PC-9 (cell line): ENCODE data around the gene MPHOSPH6. TPM values are rescaled to one million over a fixed set of nuclear protein-coding genes. Genes with fewer than 3 reads are reported as not detected.
"Not testable (repeated sequence)": the region's sequence is repeated elsewhere in the genome, so short reads cannot be mapped to it uniquely, and the experiment has no call there.

Experiments
- BruUV-seq: library from RNA; stranded (reverse); fragments of 400-500 nt; replicated peaks from 2 replicates; lab custom pipeline; 2021; lab: Mats Ljungman, UMichigan
- CTCF ChIA-PET: fragments of 300-600 bp; sonication (Branson Sonifier 250); formaldehyde crosslinking; loops from one replicate; lab custom pipeline; 2022; ENCODE audit warnings: antibody characterized with exemption; lab: Charles Lee
- POLR2A ChIA-PET: fragments of 300-600 bp; sonication (Branson Sonifier 250); formaldehyde crosslinking; loops from one replicate; lab custom pipeline; 2022; ENCODE audit warnings: antibody characterized with exemption; ENCODE audit not compliant: unreplicated experiment; lab: Charles Lee
- DNase-seq, 2 experiments: peaks; one replicate each; pipeline versions ENCODE4 v3.0.0 to v3.0.0-alpha.2; 2015 to 2022; ENCODE audit warnings: mixed read lengths in 1 of 2
- H2AFZ ChIP-seq: fragments of 200-600 bp; sonication (generic); 2 replicates; pipeline ENCODE4 v1.8.1; 2017; ENCODE audit warnings: antibody characterized with exemption
- H3F3A ChIP-seq: fragments of 200-600 bp; sonication (generic); 2 replicates; pipeline ENCODE4 v1.8.1; 2017; ENCODE audit warnings: antibody characterized with exemption, mild to moderate bottlenecking, low read depth; ENCODE audit not compliant: insufficient read depth
- H3K27ac ChIP-seq: fragments of 200-600 bp; sonication (generic); 2 replicates; pipeline ENCODE4 v1.6.1; 2016; ENCODE audit warnings: mixed run types
- H3K27me3 ChIP-seq: fragments of 200-600 bp; sonication (generic); 2 replicates; pipeline ENCODE4 v1.6.1; 2016; ENCODE audit warnings: low read depth, mixed run types; ENCODE audit not compliant: insufficient read depth
- H3K36me3 ChIP-seq: fragments of 200-600 bp; sonication (generic); 2 replicates; pipeline ENCODE4 v1.6.1; 2016; ENCODE audit warnings: low read depth, mixed run types
- H3K4me1 ChIP-seq: fragments of 200-600 bp; sonication (generic); replicated peaks from 2 replicates; pipeline ENCODE4 v1.6.1; 2016; ENCODE audit warnings: mixed run types; ENCODE audit not compliant: insufficient read depth
- H3K4me2 ChIP-seq: fragments of 200-600 bp; sonication (generic); 2 replicates; pipeline ENCODE4 v1.6.1; 2017; ENCODE audit warnings: mixed run types
- H3K4me3 ChIP-seq: fragments of 200-600 bp; sonication (generic); 2 replicates; pipeline ENCODE4 v1.6.1; 2016; ENCODE audit warnings: mixed run types
- H3K79me2 ChIP-seq: fragments of 200-600 bp; sonication (generic); 2 replicates; pipeline ENCODE4 v1.6.1; 2017; ENCODE audit warnings: low read depth, mixed run types
- H3K9me2 ChIP-seq: fragments of 200-600 bp; sonication (generic); 2 replicates; pipeline ENCODE4 v1.8.1; 2017; ENCODE audit warnings: mild to moderate bottlenecking; ENCODE audit not compliant: insufficient read depth
- H3K9me3 ChIP-seq: fragments of 200-600 bp; sonication (generic); 2 replicates; pipeline ENCODE4 v1.8.1; 2016; ENCODE audit warnings: low read depth; ENCODE audit not compliant: insufficient read depth
- H4K20me1 ChIP-seq: fragments of 200-600 bp; sonication (generic); 2 replicates; pipeline ENCODE4 v1.8.1; 2017; ENCODE audit not compliant: insufficient read depth
- EZH2 ChIP-seq: fragments of 200-600 bp; sonication (generic); IDR thresholded peaks from 2 replicates; pipeline ENCODE4 v1.8.0; 2017; ENCODE audit warnings: antibody characterized with exemption, low read depth
- intact Hi-C: fragments of 100-400 bp; cut with micrococcal nuclease; formaldehyde crosslinking; loops from one replicate; pipeline ENCODE4 v1.10.0; 2022; ENCODE audit not compliant: unreplicated experiment
- total RNA-seq: library from RNA; stranded (reverse); gene quantifications from 2 replicates; pipeline ENCODE4 v1.2.3, GENCODE V29; 2021
- TF ChIP-seq, protein P1 (sequence below): fragments of 200-600 bp; sonication (generic); conservative IDR thresholded peaks from 2 replicates; pipeline ENCODE4 v1.6.1; 2017; ENCODE audit warnings: mixed run types, antibody characterized with exemption, mild to moderate bottlenecking, moderate library complexity

Gene MPHOSPH6
- total RNA-seq, 1 experiment from 2014 or later: 15.2 TPM

DNA sequence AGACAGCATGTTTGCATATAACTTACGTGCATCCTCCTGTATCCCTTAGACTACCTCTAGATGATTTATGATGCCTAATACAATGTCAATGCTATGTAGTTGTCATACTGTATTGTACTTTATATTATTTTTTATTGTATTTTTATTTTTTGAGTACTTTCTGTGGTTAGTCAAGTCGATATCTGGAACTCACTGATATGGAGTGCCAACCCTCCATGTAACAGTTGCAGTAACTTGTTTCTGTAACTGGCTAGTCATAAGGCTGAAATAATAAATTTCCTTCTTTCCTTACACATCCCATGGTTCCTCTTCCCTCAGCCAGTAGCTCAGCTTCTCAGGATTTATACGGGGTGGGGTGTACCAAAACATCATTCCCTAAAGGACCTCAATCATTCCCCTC lies 23.5 kb downstream of the MPHOSPH6 start:
- H2AFZ ChIP-seq: no peak overlapping the region
- 0 out of 2 replicates have a peak, but pooled peaks cover 2% of the 10 kb centered on the region for H4K20me1 ChIP-seq
- ChIA-PET CTCF (no interaction called here), POLR2A (no interaction called here)
- no peak for DNase-seq
- no peaks in the 10 kb centered on the region for H3K4me1 ChIP-seq
- no peaks in the 10 kb centered on the region for H3K79me2 ChIP-seq
- no peak for TF ChIP-seq EZH2
- TF ChIP-seq, protein P1, sequence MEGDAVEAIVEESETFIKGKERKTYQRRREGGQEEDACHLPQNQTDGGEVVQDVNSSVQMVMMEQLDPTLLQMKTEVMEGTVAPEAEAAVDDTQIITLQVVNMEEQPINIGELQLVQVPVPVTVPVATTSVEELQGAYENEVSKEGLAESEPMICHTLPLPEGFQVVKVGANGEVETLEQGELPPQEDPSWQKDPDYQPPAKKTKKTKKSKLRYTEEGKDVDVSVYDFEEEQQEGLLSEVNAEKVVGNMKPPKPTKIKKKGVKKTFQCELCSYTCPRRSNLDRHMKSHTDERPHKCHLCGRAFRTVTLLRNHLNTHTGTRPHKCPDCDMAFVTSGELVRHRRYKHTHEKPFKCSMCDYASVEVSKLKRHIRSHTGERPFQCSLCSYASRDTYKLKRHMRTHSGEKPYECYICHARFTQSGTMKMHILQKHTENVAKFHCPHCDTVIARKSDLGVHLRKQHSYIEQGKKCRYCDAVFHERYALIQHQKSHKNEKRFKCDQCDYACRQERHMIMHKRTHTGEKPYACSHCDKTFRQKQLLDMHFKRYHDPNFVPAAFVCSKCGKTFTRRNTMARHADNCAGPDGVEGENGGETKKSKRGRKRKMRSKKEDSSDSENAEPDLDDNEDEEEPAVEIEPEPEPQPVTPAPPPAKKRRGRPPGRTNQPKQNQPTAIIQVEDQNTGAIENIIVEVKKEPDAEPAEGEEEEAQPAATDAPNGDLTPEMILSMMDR: no peak
- H3K27ac ChIP-seq: no peak overlapping the region
- no peaks in the 10 kb centered on the region for H3K27me3 ChIP-seq
- H3K9me2 ChIP-seq: no peaks in the 10 kb centered on the region
- no peaks in the 10 kb centered on the region for H3K36me3 ChIP-seq
- BruUV-seq: no TSS peak
- H3K4me2 ChIP-seq: no peak overlapping the region
- H3K4me3 ChIP-seq: no peak overlapping the region
- H3F3A ChIP-seq: no peaks in the 10 kb centered on the region
- H3K9me3 ChIP-seq: no peaks in the 10 kb centered on the region
- intact Hi-C loops: no loop called here

DNA sequence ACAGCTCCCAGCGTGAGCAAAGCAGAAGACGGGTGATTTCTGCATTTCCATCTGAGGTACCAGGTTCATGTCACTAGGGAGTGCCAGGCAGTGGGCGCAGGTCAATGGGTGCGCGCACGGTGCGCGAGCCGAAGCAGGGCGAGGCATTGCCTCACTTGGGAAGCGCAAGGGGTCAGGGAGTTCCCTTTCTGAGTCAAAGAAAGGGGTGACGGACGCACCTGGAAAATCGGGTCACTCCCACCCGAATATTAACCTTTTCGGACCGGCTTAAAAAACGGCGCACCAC lies 30.8 kb downstream of the MPHOSPH6 start:
- CTCF ChIA-PET, BruUV-seq, POLR2A ChIA-PET, H3K4me2 ChIP-seq, H3K4me1 ChIP-seq, H3K27me3 ChIP-seq, H3K27ac ChIP-seq, DNase-seq, H3K9me3 ChIP-seq, H3K9me2 ChIP-seq, H3F3A ChIP-seq, H3K4me3 ChIP-seq, H4K20me1 ChIP-seq, H3K79me2 ChIP-seq, H3K36me3 ChIP-seq, intact Hi-C loops, H2AFZ ChIP-seq: not testable (repeated sequence)

DNA sequence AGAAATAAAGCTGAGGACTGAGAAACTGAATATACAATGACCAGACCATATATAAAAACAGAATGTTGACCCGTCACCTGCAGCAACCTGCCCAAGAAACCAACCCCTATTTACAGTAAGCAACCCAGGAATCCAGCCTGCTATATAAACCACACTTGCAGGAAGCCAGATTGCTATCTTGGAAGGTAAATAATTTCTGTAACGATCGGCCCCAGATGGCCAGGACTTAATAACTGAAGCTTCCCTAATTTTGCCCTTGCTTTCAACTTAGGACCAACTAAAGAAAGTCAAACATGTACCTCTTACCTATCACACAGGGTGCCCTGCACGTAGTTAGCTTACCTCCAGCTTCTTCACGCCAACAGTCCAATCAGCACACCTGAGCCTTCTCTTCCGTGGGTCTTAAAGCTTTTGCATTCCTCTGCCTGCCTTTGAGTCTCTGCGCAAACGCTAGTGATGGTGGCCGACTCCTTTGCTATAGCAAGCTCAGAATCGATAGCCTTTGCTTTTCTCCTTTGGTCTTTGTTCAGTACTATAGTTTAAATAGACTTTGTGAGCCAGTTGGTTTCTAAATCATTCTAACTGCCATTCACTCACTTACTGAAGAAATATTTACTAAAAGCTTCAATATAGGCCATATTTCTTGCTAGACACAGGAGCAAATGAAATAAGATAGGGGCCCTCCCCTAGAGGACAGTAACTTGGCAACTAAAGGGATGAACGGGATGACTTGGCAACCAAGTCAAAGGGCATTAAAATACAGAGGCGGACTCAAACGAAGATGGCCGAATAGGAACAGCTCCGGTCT lies 31.3 kb downstream of the MPHOSPH6 start:
- Histone ChIP-seq H3K4me2 (no peak overlapping the region), H3K9me2 (no peaks in the 10 kb centered on the region), H3K9me3 (no peaks in the 10 kb centered on the region), H3K36me3 (no peaks in the 10 kb centered on the region), H3K4me3 (no peak overlapping the region), H3K27ac (no peak overlapping the region), H3K79me2 (no peaks in the 10 kb centered on the region), H3K4me1 (no peaks in the 10 kb centered on the region), H3K27me3 (no peaks in the 10 kb centered on the region), H4K20me1 (no peaks in the 10 kb centered on the region), H3F3A (no peaks in the 10 kb centered on the region), H2AFZ (no peak overlapping the region)
- ChIA-PET POLR2A (no interaction called here), CTCF (no interaction called here)
- intact Hi-C loops: no loop called here
- BruUV-seq: no TSS peak
- DNase-seq: no peak
- TF ChIP-seq EZH2: no peak
- TF ChIP-seq, protein P1: no peak

DNA sequence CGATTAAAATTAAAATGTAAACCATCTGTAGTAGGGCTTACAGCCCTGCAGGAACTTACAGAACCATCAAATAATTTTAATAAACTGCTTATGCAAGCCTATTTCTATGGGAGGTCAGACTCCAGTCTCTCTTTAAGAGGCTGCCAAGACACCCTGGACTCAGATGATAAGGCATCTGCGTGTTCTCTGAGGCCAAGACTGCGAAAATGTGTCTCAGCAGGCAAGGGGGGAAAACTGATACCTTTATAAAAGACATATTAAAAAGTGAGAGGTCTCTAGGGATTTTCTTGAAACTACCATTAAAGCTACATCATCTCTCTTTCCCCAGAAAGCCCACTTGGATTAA lies 32.2 kb downstream of the MPHOSPH6 start:
- Histone ChIP-seq H2AFZ (no peak overlapping the region), H3K4me2 (no peak overlapping the region), H3K4me3 (no peak overlapping the region), H3K36me3 (no peaks in the 10 kb centered on the region), H3K9me2 (no peaks in the 10 kb centered on the region), H3F3A (no peaks in the 10 kb centered on the region), H3K9me3 (no peaks in the 10 kb centered on the region), H3K79me2 (no peaks in the 10 kb centered on the region), H3K4me1 (no peaks in the 10 kb centered on the region), H3K27me3 (no peaks in the 10 kb centered on the region), H3K27ac (no peak overlapping the region), H4K20me1 (no peaks in the 10 kb centered on the region)
- no peak for DNase-seq
- TF ChIP-seq EZH2: no peak
- TF ChIP-seq, protein P1: no peak
- intact Hi-C loops: no loop called here
- no TSS peak for BruUV-seq
- POLR2A ChIA-PET: no interaction called here
- CTCF ChIA-PET: no interaction called here
